Smooth muscle cell of the coronary artery (primary cell): ENCODE measurements around the gene RSKR. TPM values are rescaled to one million over a fixed set of nuclear protein-coding genes. Genes with fewer than 3 reads are reported as not detected.

Experiments
- total RNA-seq: library from RNA; depleted of rRNA; stranded (reverse); fragments of >200 nt; gene quantifications from 2 replicates; pipeline ENCODE4 v1.2.3, GENCODE V29; 2014; ENCODE audit warnings: low replicate concordance

RSKR gene
- 3.1 and 6.8 TPM in 2 replicates for total RNA-seq

GRCh38 chr17:28613931-28614381 is at the start of gene RSKR:
Gene RSKR (minus strand): TSS chr17:28614185. CDS start chr17:28614161, 24 bp downstream.

GRCh38 chr17:28661635-28662526 is 47.9 kb upstream of the RSKR start, which contains the start of the genes SDF2 and SUPT6H:
Gene SDF2 (minus strand): TSS chr17:28661906. CDS start chr17:28661876, 30 bp downstream.
Gene SUPT6H (plus strand): TSS chr17:28662205. CDS start chr17:28673402, 11,197 bp downstream.

GRCh38 chr17:28644787-28645575 is 31.0 kb upstream of the RSKR start, which contains the start of gene BLTP2:
Gene BLTP2 (minus strand): TSS chr17:28645158. CDS start chr17:28645056, 102 bp downstream.

GRCh38 chr17:28598799-28599310 is 15.1 kb downstream of the RSKR start, which contains the start of gene SPAG5:
Gene SPAG5 (minus strand): TSS chr17:28599025. CDS start chr17:28598946, 79 bp downstream.

GRCh38 chr17:28576758-28577465 is 37.1 kb downstream of the RSKR start, which contains the start of gene ALDOC:
Gene ALDOC (minus strand): TSS chr17:28576895. CDS start chr17:28575532, 1,363 bp downstream.

GRCh38 chr17:28571361-28572122 is 42.4 kb downstream of the RSKR start, which contains the start of gene PIGS:
Gene PIGS (minus strand): TSS chr17:28571524. CDS start chr17:28571496, 28 bp downstream.

Other genes with a start within 250 kb of the RSKR start
- gene SEBOX, start 249.0 kb downstream of the RSKR start, total RNA-seq, result not detected in 2 replicates
- 0.35 and 1.9 TPM in 2 replicates for gene VTN, start 243.9 kb downstream of the RSKR start, total RNA-seq
- gene SARM1, start 242.5 kb downstream of the RSKR start, total RNA-seq, result 3.6 and 6.6 TPM in 2 replicates
- 4.3 and 6.8 TPM in 2 replicates for gene SLC46A1, start 208.0 kb downstream of the RSKR start, total RNA-seq
- gene SLC13A2, start 140.5 kb downstream of the RSKR start, total RNA-seq, result not detected in 2 replicates
- not detected in 2 replicates for gene FOXN1, start 107.8 kb downstream of the RSKR start, total RNA-seq
- gene UNC119, start 61.6 kb downstream of the RSKR start, total RNA-seq, result 13.7 and 22.3 TPM in 2 replicates
- 48.4 and 53.0 TPM in 2 replicates for gene PIGS, start 42.7 kb downstream of the RSKR start, total RNA-seq
- gene ALDOC, start 37.3 kb downstream of the RSKR start, total RNA-seq, result 54.3 and 98.8 TPM in 2 replicates
- gene SPAG5, start 15.2 kb downstream of the RSKR start, total RNA-seq, result 2.9 and 13.4 TPM in 2 replicates
- 120 and 163 TPM in 2 replicates for gene BLTP2, start 31.0 kb upstream of the RSKR start, total RNA-seq
- 68.5 and 111 TPM in 2 replicates for gene SDF2, start 47.7 kb upstream of the RSKR start, total RNA-seq
- 41.9 and 53.5 TPM in 2 replicates for gene SUPT6H, start 48.0 kb upstream of the RSKR start, total RNA-seq
- gene PROCA1, start 97.7 kb upstream of the RSKR start, total RNA-seq, result 0.90 and 1.4 TPM in 2 replicates
- gene RAB34, start 103.7 kb upstream of the RSKR start, total RNA-seq, result 115 and 204 TPM in 2 replicates
- gene RPL23A, start 105.8 kb upstream of the RSKR start, total RNA-seq, result 906 and 1,571 TPM in 2 replicates
- gene TLCD1, start 112.0 kb upstream of the RSKR start, total RNA-seq, result 4.4 and 5.3 TPM in 2 replicates
- gene NEK8, start 114.6 kb upstream of the RSKR start, total RNA-seq, result 5.3 and 8.4 TPM in 2 replicates
- 27.1 and 39.2 TPM in 2 replicates for gene TRAF4, start 129.8 kb upstream of the RSKR start, total RNA-seq
- 0.70 and 2.3 TPM in 2 replicates for gene FAM222B, start 228.6 kb upstream of the RSKR start, total RNA-seq
- gene ERAL1, start 240.8 kb upstream of the RSKR start, total RNA-seq, result 11.1 and 18.9 TPM in 2 replicates